Adipocyte (in vitro differentiated cells): ENCODE results near the gene MISFA.
A peak's percentile ranks its signal among the peaks of the same experiment; 100 is the strongest.
"Not testable (repeated sequence)": the region's sequence is repeated elsewhere in the genome, so short reads cannot be mapped to it uniquely, and the experiment has no call there.

ENCODE experiments used
- DNase-seq: peaks from one replicate; pipeline ENCODE4 v3.0.0-alpha.2; 2015; ENCODE audit warnings: low read depth
- H3K27me3 ChIP-seq: replicated peaks from 2 replicates; pipeline ENCODE4 v1.7.0; 2013; ENCODE audit warnings: mild to moderate bottlenecking, low read length, moderate library complexity; ENCODE audit not compliant: control insufficient read depth, insufficient read depth
- H3K36me3 ChIP-seq: 2 replicates; pipeline ENCODE4 v1.7.0; 2013; ENCODE audit warnings: low read length, mild to moderate bottlenecking, moderate library complexity; ENCODE audit not compliant: control insufficient read depth, insufficient read depth, severe bottlenecking
- H3K4me1 ChIP-seq: 2 replicates; pipeline ENCODE4 v1.7.0; 2013; ENCODE audit warnings: mild to moderate bottlenecking, low read length, moderate library complexity; ENCODE audit not compliant: control insufficient read depth, insufficient read depth
- H3K4me3 ChIP-seq: 2 replicates; pipeline ENCODE4 v1.7.0; 2013; ENCODE audit warnings: mild to moderate bottlenecking, low read length, moderate library complexity
- H3K9ac ChIP-seq: 2 replicates; pipeline ENCODE4 v1.7.0; 2013; ENCODE audit warnings: mild to moderate bottlenecking, low read length, moderate library complexity
- H3K9me3 ChIP-seq: 2 replicates; pipeline ENCODE4 v1.7.0; 2013; ENCODE audit warnings: mild to moderate bottlenecking, low read length, moderate library complexity; ENCODE audit not compliant: control insufficient read depth

Gene MISFA

DNA sequence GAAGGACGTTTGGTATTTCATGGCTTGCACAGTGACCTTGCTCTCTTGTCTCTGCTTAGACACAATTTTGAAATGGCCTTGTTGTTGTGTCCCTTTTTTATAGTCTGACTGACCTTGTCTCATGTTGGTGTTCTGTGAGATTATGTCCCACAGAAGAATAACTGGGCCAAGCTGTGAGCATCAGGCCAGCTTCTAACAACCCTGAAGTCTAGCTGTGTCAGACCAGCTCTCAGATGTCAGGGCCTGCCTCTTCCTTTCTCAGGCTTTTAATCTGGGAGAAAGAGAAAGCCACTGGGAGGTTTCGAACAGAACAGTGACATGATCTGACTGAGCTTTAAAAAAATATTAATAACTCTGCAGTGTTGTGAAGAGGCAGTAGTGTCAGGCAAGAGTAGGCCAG, 9.0 kb upstream of the MISFA start:
- H3K4me1 ChIP-seq, result peaks cover 19% of the 10 kb centered on the region
- no peak overlapping the region for H3K9ac ChIP-seq
- no peak for DNase-seq
- no peak overlapping the region for H3K4me3 ChIP-seq
- H3K9me3 ChIP-seq, result no peaks in the 10 kb centered on the region
- H3K27me3 ChIP-seq, result no peaks in the 10 kb centered on the region
- no peaks in the 10 kb centered on the region for H3K36me3 ChIP-seq

DNA sequence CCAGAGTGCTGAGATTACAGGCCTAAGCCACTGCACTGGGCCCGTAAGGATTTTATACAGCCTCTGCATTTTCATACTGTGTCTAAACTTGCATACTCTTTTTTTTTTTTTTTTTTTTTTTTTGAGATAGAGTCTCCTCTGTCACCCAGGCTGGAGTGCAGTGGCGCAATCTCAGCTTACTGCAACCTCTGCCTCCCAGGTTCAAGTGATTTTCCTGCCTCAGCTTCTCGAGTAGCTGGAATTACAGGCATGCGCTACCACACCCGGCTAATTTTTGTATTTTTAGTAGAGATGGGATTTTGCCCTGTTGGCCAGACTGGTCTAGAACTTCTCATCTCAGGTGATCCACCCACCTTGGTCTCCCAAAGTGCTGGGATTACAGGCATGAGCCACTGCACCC, 5.5 kb upstream of the MISFA start:
- not testable (repeated sequence) for DNase-seq

DNA sequence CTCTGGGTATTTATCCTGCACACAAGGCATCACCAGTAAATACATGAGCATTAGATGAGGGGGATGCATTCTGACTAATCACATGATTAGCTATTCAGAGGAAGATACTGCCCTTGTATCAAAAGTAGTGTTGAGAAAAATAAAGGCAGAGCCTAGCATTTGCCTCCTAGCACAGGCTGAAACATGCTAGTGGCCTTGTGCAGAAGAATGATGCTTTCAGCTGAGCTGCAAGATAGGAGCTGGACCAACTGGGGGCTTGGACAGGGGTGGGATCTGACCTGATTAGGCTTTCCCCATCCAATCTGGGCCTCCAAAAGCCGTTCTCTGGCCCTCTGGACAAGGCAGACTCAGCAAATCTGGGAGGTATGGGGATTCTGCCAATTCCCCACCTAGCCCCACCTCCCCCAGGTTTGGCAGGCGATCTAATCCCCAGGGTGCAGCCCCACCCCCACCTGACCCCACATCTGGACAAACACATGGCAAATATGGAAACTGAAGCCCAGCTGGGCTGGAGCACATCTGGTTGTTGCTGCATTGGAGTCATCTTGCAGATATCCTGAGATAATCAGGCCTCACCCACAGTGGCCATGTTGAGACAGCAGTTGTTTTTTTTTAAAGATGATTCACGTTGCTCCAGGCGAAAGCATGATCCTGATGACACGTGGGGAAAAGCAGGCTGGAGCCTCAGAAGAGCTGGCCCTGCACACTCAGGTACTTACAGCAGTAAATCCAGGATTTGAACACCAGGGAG, 4.4 kb upstream of the MISFA start:
- Histone ChIP-seq H3K36me3 (peaks cover 7% of the 10 kb centered on the region), H3K9ac (no peak overlapping the region), H3K9me3 (no peaks in the 10 kb centered on the region), H3K27me3 (no peaks in the 10 kb centered on the region), H3K4me3 (no peak overlapping the region), H3K4me1 (peaks cover 9% of the 10 kb centered on the region)
- no peak for DNase-seq

More for the DNA sequence above, 5.5 kb upstream of the MISFA start:
- not testable (repeated sequence) for H3K9me3 ChIP-seq, H3K9ac ChIP-seq, H3K4me3 ChIP-seq, H3K27me3 ChIP-seq, H3K36me3 ChIP-seq
- H3K4me1 ChIP-seq, result peaks cover 14% of the 10 kb centered on the region

DNA sequence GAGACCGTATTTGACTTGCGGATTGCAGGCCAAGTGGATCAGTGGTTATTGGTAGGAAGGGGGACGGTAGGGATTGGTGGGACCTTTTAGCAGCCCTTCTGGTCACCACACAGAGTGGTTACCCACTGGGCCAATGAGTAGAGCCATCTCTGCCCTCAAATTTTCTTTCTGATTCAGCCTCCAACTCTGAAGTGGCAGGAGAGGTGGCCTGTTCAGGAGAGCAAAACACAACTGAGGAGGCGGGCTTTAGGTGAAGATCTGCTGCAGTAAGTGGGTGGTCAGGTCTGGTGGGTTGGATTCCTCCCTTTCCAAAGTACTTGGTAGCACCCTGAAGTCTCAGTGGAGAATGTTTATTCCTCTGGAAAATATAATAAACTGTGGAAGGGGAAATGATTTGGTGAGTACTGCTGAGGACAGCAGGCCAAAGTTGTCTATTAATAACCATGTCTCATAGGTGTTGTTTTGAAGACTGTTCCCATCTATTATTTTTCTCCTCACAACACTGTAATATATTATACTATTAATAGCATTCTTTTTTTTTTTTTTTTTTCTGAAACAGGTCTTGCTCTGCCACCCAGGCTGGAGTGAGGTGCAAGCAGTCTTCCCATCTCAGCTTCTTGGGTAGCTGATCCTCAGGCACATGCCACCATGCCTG, 1.5 kb downstream of the MISFA start:
- Histone ChIP-seq H3K36me3 (peaks cover 10% of the 10 kb centered on the region), H3K4me1 (peaks cover 6% of the 10 kb centered on the region), H3K9ac (no peak overlapping the region), H3K27me3 (no peaks in the 10 kb centered on the region), H3K9me3 (no peaks in the 10 kb centered on the region), H3K4me3 (no peak overlapping the region)
- no peak for DNase-seq

DNA sequence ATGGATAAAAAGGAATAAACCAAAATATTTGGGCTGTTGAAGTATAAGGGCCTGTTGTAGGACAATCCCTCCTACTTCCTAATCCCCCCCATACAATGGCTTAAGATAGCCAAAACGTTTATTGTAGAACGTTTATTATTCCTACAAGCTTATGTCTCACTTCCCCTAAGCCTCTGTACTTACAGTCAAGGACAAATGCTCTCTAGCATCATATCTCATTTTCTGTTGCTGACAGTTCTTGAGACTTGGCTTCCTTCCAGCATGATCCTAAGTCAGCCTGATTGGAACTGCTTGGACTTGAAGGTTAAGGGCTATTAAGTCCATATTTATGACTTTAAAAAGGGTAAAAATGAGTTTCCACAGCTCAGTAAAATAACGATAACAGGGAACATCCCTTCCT, 8.8 kb downstream of the MISFA start:
- no peak for DNase-seq
- H3K4me3 ChIP-seq, result no peak overlapping the region
- H3K9me3 ChIP-seq, result no peaks in the 10 kb centered on the region
- no peaks in the 10 kb centered on the region for H3K27me3 ChIP-seq
- H3K9ac ChIP-seq, result no peak overlapping the region
- H3K4me1 ChIP-seq, result peaks cover 31% of the 10 kb centered on the region
- peaks cover 47% of the 10 kb centered on the region for H3K36me3 ChIP-seq

DNA sequence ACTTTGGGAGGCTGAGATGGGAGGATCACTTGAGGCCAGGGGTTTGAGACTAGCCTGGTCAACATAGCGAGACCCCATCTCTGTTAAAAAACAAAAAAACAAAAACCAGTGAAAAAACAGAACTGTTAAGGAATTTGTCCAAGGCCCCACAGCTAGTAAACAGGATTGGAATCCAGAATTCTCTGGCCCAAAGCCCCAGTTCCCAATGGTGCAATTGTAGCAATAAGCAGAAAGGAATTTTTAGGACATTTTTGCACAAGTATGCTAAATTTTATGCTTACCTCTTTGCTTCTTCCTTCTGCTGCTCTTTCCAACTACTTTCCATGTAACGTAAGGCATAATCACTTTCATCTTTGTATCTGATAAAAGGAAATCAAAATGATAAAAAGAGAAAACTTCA, 11.6 kb downstream of the MISFA start:
- Histone ChIP-seq H3K4me1 (peaks cover 37% of the 10 kb centered on the region), H3K36me3 (peaks cover 65% of the 10 kb centered on the region), H3K27me3 (no peaks in the 10 kb centered on the region), H3K9ac (peak overlapping the region; percentile 57), H3K9me3 (no peaks in the 10 kb centered on the region), H3K4me3 (peak overlapping the region; percentile 17)
- peak; percentile 36 for DNase-seq

DNA sequence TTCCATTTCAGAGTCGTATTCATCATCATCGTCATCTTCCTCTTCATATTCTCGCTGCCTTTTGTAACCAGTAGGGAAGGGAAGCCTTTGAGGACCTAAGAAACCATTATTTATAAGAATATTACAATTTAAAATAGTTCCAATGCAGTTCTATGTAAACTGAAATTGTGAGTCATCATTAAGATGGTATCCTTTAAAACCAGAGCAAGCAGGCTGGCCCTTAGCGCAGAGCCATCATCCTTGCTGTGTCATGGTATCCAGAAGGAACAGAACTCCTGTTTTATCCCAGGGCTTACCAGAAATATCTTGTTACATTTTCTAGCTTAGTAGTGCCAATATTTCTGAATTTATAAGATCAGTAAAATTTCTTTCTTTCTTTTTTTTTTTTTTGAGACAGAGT, 12.8 kb downstream of the MISFA start:
- no peak for DNase-seq
- Histone ChIP-seq H3K27me3 (no peaks in the 10 kb centered on the region), H3K4me3 (no peak overlapping the region), H3K9me3 (no peaks in the 10 kb centered on the region), H3K4me1 (peaks cover 38% of the 10 kb centered on the region), H3K36me3 (peaks cover 59% of the 10 kb centered on the region), H3K9ac (no peak overlapping the region)

DNA sequence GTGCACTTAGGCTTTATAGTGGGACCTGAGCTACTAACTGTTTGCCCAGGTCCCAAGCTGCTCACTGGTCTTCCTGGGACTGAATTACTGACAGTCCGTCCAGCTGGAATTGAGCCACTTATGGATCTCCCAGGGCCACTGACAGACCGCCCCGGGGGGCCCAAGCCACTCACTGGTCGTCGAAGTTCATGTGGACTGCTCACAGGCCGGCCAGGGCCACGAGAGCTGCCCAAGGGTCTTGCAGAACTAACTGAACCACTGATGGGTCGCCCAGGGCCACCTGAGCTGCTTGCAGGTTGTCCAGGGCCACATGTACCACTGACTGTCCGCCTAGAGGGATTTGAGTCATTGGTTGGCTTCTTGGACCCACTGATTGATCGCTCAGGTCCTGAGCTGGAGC, 15.1 kb downstream of the MISFA start:
- Histone ChIP-seq H3K9me3 (no peaks in the 10 kb centered on the region), H3K4me1 (peaks cover 46% of the 10 kb centered on the region), H3K36me3 (peaks cover 41% of the 10 kb centered on the region), H3K4me3 (no peak overlapping the region), H3K9ac (no peak overlapping the region), H3K27me3 (no peaks in the 10 kb centered on the region)
- DNase-seq, result no peak

DNA sequence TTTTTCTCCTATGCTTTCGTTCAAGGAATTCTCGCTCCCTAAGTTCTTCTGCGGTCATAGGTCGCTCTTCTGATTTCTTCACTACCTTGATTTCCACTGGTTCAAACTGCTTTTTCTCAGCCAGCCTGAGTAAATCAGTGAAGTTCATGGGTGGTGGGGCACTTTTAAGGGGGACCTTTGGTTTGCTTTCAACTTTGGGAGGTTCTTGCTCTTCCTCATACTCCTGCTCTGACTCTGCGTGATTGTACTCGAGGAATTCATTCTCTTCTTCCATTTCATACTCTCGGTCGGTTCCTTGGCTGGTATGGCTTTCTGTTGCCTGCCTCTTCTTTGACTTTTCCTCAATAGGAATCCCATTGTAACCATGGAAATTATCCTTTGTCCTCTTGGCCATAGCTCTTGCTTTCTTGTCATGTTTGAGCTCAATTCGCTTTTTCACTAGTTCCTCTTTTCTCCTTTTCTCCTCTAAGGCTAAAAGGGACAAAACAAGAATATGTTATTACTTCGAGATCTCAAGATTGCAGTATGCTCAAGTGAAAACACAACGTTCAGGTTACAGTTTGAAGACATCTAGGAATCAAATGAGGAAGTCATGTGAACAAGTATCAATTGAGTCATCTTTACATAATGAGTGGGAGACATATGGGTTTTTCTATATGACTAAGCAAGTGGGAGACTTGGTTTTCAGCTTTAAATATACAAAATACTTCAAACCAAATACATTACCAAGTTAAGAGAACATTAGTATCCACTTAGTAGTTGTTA, 16.2 kb downstream of the MISFA start:
- Histone ChIP-seq H3K27me3 (no peaks in the 10 kb centered on the region), H3K36me3 (peaks cover 38% of the 10 kb centered on the region), H3K9me3 (no peaks in the 10 kb centered on the region), H3K9ac (no peak overlapping the region), H3K4me1 (peaks cover 40% of the 10 kb centered on the region), H3K4me3 (no peak overlapping the region)
- DNase-seq, result peak; percentile 15

DNA sequence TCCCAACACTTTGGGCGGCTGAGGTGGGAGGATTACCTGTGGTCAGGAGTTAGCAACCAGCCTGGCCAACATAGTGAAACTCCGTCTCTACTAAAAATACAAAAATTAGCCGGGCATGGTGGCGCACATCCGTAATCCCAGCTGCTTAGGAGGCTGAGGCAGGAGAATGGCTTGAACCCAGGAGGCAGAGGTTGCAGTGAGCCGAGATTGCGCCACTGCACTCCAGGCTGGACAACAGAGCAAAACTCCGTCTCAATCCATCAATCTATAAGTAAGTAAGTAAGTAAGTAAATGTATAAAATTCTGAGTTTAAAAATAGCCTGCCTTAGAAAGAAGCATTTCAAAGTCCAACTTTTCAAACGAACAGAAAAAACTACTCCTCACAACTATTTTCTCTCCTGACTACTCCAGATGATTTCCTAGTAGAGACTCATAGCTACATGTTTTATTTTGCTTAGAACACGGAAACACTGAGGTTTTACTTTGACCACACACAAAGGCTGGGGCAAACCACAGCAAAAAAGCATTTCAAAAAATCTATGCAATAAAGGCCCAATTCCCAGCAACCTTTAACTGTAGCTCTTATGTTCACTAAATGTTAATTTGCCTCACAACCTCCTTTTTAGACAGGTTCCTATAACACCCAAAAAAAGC, 18.2 kb downstream of the MISFA start:
- H3K9me3 ChIP-seq, result no peaks in the 10 kb centered on the region
- H3K27me3 ChIP-seq, result no peaks in the 10 kb centered on the region
- peaks cover 29% of the 10 kb centered on the region for H3K4me1 ChIP-seq
- H3K9ac ChIP-seq, result peak overlapping the region; percentile 48
- H3K4me3 ChIP-seq, result peak overlapping the region; percentile 7
- DNase-seq, result peak; percentile 40
- H3K36me3 ChIP-seq, result peaks cover 32% of the 10 kb centered on the region
